ENCODE data around the gene AGPAT3.
A peak's percentile ranks its signal among the peaks of the same experiment; 100 is the strongest.

AGPAT3 gene

DNA sequence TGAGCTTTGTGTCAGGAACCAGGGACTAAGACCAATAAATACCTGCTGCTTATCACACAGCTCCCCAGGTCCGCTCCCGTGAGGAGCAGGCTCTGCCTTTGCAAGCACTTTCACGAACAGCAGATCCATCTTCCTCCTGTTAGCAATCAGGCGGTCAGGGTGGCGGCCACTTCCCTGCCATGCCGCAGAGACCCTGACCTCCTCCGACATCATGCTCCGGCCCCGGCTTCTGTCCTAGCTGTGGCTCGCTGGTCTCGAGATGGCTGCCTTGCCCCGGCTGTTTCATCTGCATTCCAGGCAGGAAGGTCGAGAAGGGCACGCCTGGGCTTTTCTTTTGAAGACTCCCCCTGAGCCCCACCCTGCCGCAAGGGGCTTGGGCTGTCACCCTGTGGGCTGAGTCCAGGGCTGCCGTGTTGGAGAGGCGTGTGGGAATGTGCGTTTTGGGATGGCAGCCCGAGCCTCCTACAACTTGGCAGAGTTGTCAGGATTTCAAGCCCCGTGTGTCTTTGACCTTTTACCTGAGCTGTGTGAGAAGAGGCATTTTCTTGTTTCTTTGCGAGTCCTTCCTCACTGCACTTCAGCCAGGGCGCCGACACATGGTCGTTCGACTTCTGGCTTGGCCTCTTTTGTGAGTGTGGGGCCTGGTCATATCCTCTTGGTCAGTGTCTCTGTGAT is 59.5 kb downstream of the AGPAT3 start:
- no peak for DNase-seq

DNA sequence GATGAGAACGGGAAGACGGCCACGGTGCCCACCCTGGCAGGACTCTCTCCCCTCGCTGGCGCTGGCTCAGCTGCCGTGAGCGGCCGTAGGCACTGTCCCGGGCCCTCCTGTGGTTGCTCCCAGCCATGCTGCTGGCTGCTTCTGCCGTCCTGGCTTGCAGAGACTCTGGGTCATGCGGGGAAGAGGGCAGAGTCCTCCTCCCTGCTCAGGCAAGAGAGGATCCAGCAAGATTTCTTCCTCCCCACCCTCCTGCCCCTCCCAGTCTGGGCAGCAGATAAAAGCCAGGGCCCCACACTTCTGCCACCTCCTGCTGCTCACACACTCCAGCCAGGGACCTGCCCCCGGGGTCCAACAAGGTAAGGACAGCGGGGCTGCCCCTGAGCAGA is 60.1 kb downstream of the AGPAT3 start:
- no peak for DNase-seq

DNA sequence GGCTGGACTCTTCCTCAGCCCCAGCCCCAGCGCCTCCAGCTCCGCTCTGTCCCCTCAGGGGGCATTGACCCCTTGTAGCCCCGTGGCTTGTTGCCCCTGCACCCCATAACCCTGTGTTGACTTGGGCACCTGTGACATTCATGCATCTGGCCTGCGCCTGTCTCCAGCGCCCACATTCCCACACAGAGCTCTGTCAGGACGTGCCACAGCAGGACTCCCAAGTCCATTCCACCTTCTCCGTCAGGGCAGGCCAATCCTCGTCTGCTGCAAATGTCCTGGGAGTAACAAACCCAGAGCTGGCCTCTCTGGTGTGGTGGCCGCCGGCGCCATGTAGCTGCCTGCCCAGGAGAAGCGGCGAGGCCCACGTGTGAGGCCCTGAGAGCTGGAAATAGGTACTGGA is 60.6 kb downstream of the AGPAT3 start:
- no peak for DNase-seq

DNA sequence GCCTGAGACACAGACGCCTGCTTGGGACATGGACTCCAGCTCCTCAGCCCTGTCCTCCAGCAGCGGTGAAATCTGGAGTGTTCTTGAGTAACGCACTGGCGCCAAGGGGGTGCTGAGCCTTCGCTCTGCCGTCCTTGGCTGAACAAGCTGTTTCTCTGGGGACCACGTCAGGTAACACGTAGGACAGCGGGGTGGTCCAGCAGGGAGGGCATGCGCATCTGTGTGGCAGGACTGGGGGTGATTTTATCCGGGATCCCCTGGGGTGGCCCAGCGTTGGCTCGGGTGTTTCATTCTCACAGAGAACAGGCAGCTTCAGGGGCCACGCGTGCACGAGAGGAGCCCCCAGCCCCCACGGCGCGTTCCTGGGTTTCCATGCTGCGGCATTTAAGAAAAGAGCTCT is 61.2 kb downstream of the AGPAT3 start:
- no peak for DNase-seq

DNA sequence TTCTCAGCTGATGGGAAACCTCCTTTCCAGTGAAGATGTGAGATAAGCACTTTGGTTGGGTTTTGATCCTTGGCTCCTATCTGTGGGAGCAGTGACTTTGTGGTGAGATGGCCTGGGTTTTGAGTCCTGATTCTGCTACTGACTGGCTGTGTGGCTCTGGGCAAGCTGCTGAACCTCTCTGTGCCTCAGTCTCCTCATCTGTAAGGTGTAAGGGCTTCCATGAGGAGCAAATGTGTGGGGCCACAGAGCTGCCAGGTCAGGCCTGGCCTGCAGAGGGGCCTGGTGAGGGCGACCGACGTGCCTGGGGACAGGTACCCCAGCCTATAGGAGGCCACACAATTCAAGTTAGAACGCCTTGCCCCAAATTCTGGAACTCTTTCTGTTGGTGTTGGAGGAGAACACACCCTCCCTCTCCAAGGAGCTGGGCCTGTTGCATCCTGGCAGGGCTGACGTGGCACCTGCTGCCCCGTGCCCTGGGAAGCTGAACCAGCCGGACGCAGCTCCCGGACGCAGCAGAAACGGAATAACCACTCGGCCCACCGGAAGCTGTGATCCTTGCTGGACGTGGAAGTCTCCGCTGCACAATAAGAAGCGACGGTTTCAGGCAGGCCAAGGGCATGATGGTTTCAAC is 62.7 kb downstream of the AGPAT3 start:
- DNase-seq: no peak

DNA sequence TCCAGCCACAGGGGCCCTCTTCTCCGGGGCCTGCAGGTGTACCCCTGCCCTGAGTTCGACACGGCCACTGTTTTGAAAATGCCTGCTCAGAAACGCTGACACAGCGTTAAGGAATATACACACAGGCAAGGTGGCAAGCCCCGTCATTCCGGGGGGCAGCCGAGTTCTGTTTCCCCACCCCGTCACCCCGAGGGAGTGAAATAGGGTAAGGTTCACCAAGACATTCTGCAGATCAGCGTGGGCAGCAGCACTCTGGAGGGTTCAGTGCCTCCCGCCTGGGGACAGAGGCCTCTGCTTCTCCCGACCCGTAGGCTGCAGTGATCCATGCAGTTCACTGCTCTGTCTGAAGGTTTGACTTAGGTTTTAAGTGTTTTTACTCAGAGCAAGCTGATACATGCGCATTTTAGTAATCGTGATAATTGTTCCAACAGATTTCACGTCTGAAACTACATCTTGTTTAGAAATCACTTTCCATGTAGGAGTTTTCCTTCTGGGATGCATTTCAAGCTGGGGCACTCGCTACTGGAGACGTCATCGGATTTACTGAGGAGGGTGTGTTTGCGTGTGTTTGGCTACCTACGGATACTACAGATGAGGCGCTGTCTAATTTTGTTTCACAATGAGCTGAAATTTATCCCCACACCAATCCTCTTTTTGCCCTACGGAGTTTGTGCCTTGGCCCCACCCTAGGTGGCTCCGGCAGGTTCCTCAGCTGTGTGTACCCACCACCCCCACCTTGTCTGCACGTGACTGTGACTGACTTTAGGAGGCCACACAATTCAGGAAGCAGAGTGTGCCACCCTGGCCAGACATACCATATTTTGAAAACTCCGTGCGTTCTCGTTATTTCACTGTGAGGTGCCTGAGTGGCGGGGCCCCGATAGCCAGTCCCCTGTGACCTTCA is 63.5 kb downstream of the AGPAT3 start:
- DNase-seq: no peak

DNA sequence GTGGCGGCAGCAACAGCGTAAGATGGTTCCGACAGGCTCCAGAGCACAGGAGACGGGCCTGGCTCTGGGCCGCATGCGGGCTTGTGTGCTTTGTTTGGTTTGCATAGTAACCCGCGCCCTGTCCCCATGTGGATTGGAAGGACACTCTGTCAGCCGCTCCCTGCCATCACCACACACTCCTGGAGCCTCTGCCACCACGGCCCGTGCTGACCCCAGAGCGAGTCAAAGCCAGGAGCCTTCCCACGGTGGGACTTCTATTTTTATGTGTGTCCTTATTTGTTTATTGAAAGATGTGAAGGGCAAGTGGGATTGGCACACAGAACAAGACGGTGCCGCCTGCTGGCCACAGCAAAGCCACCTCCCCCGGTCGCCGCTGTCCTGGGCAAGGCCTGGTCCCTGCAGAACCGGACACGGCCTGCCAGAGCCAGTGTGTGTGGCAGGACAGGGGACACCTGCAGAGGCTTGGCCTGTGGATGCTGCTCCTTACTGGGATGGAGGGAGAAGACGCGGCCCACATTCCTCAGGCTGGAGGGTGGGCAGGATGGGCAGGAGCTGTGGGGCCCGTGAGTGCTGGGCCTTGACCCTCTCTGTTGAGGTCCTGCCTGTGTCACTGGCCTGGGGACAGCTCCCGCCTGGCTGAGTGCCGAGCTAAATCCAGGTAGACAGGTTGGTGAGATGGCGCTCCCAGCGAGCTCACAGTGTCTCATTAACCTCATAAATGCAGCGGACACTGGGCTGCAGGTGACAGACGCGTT is 64.4 kb downstream of the AGPAT3 start:
- DNase-seq: no peak

DNA sequence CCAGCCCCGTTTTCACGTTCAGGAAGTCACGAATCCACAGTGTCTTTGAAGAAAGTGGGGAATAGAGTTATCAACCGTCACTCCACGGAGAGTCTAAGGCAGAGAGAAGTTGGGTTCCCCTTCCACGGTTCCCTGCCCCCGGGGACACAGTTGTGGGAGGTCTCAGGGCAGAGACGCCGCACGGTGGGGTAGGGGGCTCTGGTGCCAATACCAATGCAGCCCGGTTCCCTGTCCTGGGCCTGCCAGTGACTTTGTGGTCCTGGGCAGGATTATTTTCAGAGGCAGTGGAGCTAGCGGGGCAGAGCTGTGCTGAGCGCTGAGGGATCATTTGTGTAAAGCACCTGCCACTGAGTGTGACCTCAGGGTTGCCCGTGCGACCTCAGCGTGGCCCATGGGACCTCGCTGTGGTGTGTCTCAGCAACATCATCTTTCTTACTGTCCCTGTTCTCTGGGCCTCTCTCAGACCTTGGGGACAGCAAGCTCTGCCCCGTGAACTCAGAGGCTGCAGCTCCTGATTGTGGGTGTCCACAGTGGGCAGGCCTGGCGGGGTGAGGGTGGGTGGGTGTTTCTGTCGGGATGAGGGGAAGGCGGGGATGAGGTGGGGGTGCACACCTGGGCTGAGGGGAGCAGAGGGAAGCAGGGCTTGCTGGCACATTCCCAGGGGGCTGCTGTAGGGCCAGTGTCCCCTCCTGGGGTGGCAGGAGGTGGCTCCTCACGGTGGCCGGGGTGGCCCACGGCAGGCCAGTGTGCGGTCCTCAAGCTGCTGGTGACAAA is 65.2 kb downstream of the AGPAT3 start:
- no peak for DNase-seq

DNA sequence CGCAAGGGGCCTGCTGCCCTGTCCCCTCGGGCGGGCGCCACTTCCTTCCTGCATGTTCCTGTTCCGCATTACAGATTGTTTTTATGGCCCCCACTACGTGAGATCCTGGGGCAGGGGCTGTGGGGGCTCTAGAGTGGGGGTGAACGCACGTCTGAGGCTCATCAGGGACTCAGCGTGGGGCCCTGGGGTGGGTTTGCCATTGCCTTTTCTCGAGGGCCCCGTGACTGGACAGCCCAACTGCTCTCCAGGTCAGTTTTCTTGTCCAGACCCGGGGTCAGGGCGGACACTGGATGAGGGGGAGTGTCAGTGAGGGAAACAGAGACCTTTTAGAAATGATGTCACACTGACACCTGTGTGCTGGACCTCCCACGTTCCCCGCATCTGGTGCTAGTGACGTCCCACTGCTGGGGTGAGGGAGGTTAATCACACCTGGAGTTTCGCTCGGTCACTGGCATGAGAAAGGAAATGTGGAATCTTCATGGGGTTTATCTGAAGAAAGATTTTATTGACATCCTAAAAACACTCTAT is 65.9 kb downstream of the AGPAT3 start:
- no peak for DNase-seq

DNA sequence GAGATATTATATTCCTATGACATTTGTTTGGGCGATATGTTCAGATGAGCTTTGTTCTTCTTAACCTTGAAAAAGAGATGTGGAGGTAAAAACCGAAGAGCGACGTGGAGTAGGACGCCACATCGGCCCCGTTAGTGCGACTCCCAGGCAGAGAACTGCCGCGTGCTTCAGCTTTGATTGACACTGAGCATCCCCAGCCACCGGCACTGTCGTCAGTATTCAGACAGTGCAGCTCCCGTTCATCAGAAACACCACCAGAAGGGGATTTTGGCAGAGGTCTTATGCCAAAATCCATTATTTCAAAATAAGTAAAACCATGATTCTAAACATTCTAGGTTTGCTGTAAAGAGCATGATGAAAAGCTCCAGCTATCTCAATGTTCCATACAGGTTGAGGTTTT is 66.5 kb downstream of the AGPAT3 start:
- DNase-seq: no peak

DNA sequence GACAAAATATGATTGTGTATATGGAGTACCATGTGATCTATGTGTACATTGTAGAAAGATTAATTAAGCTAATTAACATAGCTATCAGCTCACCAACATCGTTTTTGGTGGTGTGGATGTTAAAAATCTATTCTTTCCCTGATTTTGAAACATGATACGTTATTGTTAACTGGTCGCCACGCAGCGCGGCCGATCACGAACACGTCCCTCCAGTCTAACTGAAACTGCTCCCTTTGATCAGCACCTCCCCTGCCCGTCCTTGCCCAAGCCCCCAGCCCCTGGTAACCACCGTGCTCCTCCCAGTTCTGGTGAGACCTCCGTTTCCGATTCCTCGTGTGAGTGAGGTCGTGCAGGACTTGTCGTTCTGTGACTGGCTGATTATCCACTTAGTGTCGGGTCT is 67.0 kb downstream of the AGPAT3 start:
- no peak for DNase-seq

DNA sequence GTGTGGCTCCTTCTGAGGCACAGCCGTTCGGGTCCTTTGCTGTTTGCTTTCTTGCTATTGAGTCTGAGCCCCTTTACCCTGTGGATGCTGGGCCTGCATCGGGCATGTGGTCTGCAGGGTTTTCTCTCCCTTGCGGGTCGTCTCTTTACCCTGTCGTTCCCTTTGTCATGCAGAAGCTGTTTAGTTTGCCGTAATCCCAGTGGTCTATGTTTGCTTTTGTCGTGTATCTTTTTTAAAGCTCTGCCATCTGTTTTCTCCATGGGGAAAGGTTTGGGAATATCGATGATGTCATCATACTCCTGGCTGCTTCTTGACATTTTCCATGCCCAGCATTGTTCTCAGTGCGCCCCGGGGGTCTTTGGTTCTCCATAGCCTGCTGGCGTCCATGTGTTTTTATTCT is 68.2 kb downstream of the AGPAT3 start:
- DNase-seq: no peak

DNA sequence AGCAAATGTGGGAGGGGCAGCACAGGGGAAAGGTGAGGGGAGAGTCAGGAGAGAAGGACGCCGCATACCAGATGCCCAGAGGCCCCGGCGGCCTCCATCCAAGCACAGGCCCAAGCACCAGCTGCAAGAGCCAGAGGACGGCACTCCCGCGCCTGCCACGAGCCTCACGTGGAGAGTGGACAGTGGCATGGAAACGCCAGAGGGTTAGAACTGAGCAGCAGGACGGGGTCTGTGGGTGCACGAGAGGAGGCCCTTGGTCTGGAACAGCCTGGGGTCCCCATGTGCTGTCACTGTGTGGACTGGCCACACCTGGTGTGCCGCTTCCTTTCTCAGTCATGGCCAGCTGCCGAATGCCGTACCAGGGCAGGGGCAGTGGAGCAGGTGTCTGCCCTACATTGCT is 68.7 kb downstream of the AGPAT3 start:
- DNase-seq: no peak

DNA sequence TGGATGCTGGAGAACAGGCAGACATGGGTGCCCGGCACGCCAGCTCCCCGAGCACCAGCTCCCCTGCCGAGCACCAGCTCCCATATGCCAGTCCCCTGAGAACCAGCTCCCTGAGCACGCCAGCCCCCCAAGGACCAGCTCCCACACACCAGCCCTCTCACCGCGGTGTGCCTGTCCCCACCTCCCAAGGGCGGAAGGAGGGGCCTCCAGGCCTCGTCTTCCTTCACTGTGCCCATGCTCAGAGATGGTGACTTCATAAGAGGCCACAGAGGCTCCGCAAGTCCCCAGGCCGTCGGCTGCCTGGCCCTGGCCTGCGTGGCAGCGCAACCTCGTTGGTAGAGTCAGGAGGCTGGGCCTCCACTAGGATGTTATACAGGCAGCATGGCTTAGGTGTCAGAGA is 69.1 kb downstream of the AGPAT3 start:
- no peak for DNase-seq

DNA sequence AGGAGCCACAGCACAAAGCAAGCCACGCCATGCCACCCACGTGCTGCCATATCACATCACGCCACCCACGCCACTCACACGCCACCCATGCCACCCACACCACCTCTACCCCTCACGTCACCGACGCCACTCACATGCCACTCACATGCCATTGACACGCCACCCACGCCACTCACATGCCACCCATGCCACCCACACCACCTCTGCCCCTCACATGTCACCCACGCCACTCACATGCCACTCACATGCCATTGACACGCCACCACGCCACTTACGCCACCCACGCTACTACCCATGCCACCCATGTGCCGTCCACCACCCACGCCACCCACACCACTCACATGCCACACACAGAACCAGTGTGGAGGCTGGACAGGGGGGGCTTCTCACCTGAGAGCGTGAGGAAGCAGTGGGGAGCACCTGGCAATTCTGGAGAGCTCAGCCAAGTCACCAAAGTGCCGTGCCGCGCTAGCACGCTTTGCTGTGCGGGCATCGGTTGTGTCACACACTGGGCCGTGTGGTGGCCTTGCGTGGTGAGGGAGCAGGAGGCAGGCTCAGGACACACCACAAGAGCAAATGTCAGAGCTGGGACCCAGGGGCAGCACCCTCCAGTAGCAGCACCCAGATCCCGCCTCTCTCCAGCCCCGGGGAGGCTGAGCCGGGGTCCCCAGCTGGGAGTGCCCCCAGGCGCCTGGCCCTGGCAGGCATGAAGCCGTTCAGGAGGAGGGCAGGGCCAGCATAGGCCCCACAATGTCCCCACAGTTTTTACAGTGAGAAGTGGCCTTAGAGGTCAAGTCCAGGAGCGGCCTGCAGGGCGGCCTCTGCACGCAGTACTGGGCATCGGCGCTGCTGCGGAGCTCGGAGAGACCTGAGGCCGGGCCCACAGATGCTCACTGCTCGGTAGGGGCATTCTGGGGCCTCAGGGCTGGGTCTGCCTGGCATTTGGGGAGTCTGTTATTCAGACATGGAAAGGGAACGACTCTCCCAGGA is 70.0 kb downstream of the AGPAT3 start:
- DNase-seq: no peak

DNA sequence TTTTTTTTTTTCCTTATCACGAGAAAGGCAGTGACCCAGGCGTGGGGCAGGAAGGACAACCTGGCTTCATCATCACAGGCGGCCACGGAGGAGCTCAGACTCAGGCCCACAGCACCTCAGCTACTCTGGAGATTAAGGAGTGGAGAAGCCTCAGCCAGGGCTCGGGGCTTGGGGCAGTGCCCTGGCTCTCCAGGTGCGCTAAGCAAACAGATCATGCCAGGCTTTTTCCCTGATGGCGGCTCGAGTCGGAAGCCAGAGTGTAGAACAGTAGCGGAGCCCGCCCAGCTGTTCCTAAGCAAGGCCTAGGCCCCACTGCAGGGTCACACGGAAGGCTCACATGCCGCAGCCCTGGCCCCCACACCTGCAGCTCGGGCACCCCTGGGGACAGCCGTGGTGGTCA is 70.7 kb downstream of the AGPAT3 start:
- no peak for DNase-seq

DNA sequence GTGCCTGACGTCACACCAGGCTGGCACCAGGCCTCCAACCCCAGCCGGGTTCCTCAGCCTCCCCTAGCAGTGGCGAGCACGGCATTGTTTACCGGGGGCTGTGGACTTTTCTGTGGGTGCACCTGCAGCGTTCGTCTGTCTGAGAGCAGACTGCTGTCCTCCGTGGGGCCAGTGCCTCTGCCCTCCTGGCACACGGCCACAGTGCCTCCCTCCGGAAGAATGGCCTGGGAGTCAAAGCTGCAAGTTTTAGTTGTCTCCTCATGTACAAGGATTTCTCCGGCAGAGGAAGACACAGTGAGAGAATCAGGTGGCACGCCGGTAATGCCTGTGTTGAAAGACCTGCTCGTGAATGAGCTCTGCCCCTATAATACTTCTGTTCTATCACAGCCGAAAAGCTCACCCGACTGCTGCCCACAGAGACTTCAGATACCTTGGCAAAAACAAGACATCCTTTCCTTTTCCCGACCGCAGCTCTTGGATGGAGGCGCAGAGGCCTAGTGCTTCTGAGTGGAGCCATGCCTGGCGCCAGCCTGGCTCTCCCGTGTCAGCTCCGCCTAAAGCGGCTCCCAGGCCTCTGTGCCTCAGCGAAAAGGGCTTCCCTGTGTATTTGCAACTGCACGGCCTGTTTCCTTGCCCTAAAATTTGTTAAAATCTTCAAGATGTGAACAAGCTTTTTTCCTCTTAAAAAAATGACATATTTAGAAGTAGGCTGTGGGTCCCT is 71.4 kb downstream of the AGPAT3 start:
- DNase-seq: no peak

DNA sequence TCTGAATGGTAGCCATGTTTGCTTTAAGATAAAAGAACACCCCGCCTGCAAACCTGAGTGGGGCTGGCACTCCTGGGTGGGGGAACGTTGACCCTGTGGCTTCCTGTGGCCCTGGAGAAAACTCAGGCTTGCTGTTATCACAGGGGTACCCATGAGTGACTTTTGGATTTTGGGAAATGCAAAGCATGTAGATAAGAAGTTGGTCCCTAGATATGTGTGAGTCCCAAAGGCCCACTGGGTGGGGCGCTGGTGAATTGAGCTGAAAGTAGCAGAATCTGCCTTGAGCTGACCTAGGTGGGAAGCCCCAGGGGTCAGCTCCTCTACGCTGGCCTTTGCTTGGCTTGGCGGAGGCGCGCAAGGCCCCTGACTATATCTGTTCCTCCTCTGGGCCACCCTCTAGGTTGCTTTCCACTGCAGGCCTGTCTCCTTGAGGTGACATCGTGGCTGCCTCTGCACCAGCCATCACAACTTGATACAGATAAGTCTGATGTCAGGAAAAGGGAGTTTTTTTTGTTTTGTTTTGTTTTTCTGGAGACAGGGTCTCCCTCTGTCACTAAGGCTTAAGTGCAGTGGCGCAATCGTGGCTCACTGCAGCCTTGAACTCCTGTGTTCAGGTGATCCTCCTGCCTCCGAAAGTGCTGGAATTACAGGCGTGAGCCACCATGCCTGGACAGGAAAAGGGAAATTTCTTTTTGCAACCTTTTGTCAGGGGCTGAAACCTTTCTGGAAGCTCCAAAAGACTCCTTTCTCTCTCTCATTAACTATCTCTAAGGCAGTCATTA is 72.2 kb downstream of the AGPAT3 start:
- no peak for DNase-seq

DNA sequence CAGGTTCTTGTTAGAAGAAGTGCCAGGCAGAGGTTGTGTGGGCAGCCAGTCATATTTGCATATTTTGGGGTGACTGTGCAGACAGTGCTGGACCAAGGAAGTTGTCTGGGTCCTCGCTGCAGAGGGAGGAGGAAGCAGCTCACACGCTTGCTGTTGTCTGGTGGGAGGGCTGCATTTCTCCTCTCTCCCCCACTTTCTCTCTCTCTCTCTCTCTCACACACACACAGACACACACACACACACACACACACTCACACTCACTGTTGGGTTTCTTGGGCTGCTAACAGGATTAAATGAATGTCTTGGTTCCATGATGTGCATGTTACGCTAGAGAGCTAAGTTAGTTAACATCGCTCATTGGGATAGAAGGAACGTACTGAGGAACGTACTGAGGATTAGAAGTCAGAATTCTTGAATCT is 72.9 kb downstream of the AGPAT3 start:
- peak; percentile 31 to 68 (median 61) for DNase-seq

Measured in suppressor macrophage (primary cell).